Thoracic aorta (tissue), 2 donors: ENCODE measurements around the gene IL6. TPM values are rescaled to one million over a fixed set of nuclear protein-coding genes. Genes with fewer than 3 reads are reported as not detected.
"Not testable (repeated sequence)": the region's sequence is repeated elsewhere in the genome, so short reads cannot be mapped to it uniquely, and the experiment has no call there.

Experiments
- ATAC-seq: fragments of 150-250 bp; one replicate; pipeline ENCODE4 v1.8.0; 2017; ENCODE audit warnings: low read depth; ENCODE audit not compliant: insufficient number of reproducible peaks, low FRiP score
- DNase-seq: peaks from one replicate; pipeline ENCODE4 v3.0.0-alpha.2; 2020; ENCODE audit warnings: low spot score
- H3K27ac ChIP-seq, 2 donors: fragments of 200-600 bp; sonication (generic); 1 replicate in 1 of 2; 2 replicates in 1 of 2; pipeline ENCODE4 v1.5.1; 2016; ENCODE audit warnings: mild to moderate bottlenecking in 2 of 2, moderate library complexity in 2 of 2
- H3K27me3 ChIP-seq: fragments of 200-600 bp; sonication (generic); replicated peaks from 2 replicates; pipeline ENCODE4 v1.6.0; 2016; ENCODE audit warnings: mild to moderate bottlenecking; ENCODE audit not compliant: insufficient read depth
- H3K36me3 ChIP-seq: fragments of 200-600 bp; sonication (generic); one replicate; pipeline ENCODE4 v1.5.1; 2016
- H3K4me1 ChIP-seq, 2 donors: fragments of 200-600 bp; sonication (generic); 1 replicate in 1 of 2; 2 replicates in 1 of 2; pipeline versions ENCODE4 v1.5.1 to v1.6.0; 2016; ENCODE audit warnings: low read depth in 2 of 2, mild to moderate bottlenecking in 1 of 2; ENCODE audit not compliant: control insufficient read depth in 1 of 2
- H3K4me3 ChIP-seq: fragments of 200-600 bp; sonication (generic); 2 replicates; pipeline ENCODE4 v1.5.1; 2016; ENCODE audit warnings: mild to moderate bottlenecking
- H3K9me3 ChIP-seq: fragments of 200-600 bp; sonication (generic); 2 replicates; pipeline ENCODE4 v1.5.1; 2016
- total RNA-seq, 2 donors: library from RNA; depleted of rRNA; stranded (reverse); fragments of >200 nt; gene quantifications; one replicate each; pipeline versions ENCODE4 v1.1.0 to v1.2.3, GENCODE V29; 2016
- TF ChIP-seq, protein P1 (sequence below): fragments of 200-600 bp; sonication (generic); IDR thresholded peaks from one replicate; pipeline ENCODE4 v1.5.1; 2019; ENCODE audit warnings: antibody characterized with exemption

Gene IL6
- total RNA-seq, 2 donors from 2014 or later: 15.7 to 151 TPM

DNA sequence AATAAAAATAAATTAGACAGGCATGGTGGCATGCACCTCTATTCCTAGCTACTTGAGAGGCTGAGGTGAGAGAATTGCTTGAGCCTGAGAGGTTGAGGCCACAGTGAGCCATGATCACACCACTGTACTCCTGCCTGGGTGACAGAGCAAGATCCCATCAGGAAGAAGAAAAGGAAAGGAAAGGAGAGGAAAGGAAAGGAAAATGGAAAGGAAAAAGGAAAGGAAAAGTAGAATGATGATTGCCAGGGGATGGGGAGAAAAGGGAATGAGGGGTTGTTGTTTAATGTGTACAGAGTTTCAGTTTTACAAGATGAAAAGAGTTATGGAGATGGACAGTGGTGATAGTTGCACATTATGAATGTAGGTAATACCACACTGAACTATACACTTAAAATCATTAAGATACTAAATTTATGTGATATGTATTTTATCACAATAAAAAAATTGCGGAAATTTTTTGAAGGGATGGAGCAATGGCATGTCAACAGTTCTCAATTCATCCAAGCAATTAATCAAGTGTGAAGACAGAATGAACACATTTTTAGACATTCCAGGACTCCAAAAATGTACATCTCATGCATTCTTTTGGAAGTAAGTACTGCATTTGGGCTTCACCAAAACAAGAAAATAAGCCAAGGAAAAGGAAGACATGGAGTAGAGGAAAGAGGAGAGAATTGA lies 44.3 kb downstream of the IL6 start:
- no peak overlapping the region for H3K27ac ChIP-seq
- no peaks in the 10 kb centered on the region for H3K9me3 ChIP-seq
- H3K27me3 ChIP-seq: no peaks in the 10 kb centered on the region
- H3K4me3 ChIP-seq: no peak overlapping the region
- TF ChIP-seq, protein P1, sequence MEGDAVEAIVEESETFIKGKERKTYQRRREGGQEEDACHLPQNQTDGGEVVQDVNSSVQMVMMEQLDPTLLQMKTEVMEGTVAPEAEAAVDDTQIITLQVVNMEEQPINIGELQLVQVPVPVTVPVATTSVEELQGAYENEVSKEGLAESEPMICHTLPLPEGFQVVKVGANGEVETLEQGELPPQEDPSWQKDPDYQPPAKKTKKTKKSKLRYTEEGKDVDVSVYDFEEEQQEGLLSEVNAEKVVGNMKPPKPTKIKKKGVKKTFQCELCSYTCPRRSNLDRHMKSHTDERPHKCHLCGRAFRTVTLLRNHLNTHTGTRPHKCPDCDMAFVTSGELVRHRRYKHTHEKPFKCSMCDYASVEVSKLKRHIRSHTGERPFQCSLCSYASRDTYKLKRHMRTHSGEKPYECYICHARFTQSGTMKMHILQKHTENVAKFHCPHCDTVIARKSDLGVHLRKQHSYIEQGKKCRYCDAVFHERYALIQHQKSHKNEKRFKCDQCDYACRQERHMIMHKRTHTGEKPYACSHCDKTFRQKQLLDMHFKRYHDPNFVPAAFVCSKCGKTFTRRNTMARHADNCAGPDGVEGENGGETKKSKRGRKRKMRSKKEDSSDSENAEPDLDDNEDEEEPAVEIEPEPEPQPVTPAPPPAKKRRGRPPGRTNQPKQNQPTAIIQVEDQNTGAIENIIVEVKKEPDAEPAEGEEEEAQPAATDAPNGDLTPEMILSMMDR: no peak
- DNase-seq: no peak
- no peak for ATAC-seq
- no peaks in the 10 kb centered on the region for H3K36me3 ChIP-seq
- H3K4me1 ChIP-seq: no peaks in the 10 kb centered on the region

DNA sequence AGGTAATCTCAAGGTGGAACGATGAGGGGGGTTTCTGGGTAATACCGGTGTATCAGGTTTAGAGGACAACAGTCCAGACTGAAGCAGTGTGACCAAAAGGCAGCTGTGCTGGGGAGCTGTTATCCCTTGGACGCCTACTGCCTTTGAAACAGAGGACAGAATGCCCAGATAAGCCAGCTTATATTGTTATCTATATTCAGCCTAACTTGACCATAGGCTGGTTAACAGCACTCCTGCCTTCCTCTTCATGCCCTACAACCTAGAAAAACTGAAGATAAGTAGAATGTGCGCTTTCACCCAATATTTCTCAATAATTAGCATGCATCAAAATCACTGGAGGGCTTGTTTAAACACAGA lies 44.9 kb downstream of the IL6 start:
- DNase-seq (no peak), ATAC-seq (no peak)
- H3K27me3 ChIP-seq: no peaks in the 10 kb centered on the region
- TF ChIP-seq, protein P1: no peak
- no peaks in the 10 kb centered on the region for H3K9me3 ChIP-seq
- no peak overlapping the region for H3K27ac ChIP-seq
- H3K4me1 ChIP-seq: no peaks in the 10 kb centered on the region
- no peak overlapping the region for H3K4me3 ChIP-seq
- H3K36me3 ChIP-seq: no peaks in the 10 kb centered on the region

DNA sequence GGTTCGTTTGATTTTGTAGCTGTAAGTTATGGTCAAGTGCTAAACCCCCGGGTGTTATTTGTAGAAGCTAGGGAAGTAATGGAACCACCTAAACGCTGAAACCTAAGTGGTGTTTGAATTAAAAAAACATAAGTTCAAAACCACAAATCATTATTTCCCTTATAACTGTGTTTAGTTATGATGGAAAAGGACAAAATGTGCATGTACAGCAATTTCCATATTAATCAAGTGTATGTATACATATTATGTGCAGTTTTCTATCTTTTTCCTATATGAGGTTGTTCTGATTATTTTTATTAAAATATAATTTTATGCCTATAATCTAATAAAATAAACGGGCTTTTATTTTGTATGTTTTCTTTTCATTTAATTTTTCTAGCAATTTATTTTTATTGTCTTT lies 45.9 kb downstream of the IL6 start:
- Histone ChIP-seq H3K9me3 (no peaks in the 10 kb centered on the region), H3K27me3 (no peaks in the 10 kb centered on the region), H3K4me1 (no peaks in the 10 kb centered on the region), H3K27ac (no peak overlapping the region), H3K4me3 (no peak overlapping the region), H3K36me3 (no peaks in the 10 kb centered on the region)
- TF ChIP-seq, protein P1: no peak
- ATAC-seq (no peak), DNase-seq (no peak)

DNA sequence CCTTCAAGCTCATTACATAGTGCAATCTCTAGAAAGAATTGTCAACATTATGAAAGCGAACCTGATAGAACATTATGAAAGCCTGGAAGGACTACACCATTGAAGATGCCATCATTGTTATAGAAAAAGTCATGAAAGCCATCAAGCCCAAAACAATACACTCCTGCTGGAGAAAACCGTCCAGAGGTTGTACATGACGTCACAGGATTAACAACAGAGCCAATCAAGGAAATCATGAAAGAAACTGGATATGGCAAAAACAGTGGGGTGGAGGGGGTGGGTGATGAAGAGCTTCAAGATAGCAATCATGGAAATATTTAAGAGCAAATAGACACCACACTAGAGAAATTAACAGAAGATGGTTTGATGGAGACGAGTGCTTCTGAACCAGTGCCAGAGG lies 50.0 kb downstream of the IL6 start:
- DNase-seq: no peak
- no peak overlapping the region for H3K4me3 ChIP-seq
- TF ChIP-seq, protein P1: no peak
- H3K9me3 ChIP-seq: no peaks in the 10 kb centered on the region
- H3K27ac ChIP-seq: no peak overlapping the region
- H3K4me1 ChIP-seq: no peaks in the 10 kb centered on the region
- H3K36me3 ChIP-seq: no peaks in the 10 kb centered on the region
- no peaks in the 10 kb centered on the region for H3K27me3 ChIP-seq
- ATAC-seq: no peak

DNA sequence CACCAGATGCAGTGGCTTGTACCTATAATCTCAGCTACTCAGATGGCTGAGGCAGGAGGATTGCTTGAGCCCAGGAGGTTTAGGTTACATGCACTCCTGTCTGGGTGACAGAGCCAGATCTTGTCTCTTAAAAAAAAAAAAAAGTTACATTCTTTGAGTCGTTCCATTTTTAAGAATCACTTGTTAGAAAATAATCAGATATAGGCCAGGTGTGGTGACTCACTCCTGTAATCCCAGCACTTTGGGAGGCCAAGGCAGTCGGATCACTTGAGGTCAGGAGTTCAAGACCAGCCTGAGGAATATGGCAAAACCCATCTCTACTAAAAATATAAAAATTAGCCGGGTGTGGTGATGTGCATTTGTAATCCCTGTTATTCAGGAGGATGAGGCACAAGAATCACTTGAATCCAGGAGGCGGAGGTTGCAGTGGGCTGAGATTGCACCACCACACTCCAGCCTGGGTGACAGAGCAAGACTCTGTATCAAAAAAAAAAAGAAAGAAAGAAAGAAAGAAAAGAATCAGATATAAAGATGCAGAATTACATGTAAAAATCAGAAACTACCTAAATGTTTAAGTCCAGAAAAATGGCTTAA lies 52.8 kb downstream of the IL6 start:
- ATAC-seq, H3K27ac ChIP-seq: not testable (repeated sequence)

More for the DNA sequence above, 52.8 kb downstream of the IL6 start:
- not testable (repeated sequence) for DNase-seq, H3K27me3 ChIP-seq, H3K9me3 ChIP-seq, H3K36me3 ChIP-seq, H3K4me3 ChIP-seq, H3K4me1 ChIP-seq
